ENCODE measurements around the gene TESK1.
A peak's percentile ranks its signal among the peaks of the same experiment; 100 is the strongest.
"Not testable (repeated sequence)": the region's sequence is repeated elsewhere in the genome, so short reads cannot be mapped to it uniquely, and the experiment has no call there.

Gene TESK1

GRCh38 chr9:35604578-35605350 lies at the start of gene TESK1:
Gene TESK1 (plus strand): TSS chr9:35605262. CDS start chr9:35605620, 358 bp downstream.
- DNase-seq, result peak; percentile 42 to 81 (median 56)

- no peak for DNase-seq
Observed at GRCh38 chr9:35555881-35556280, 49.2 kb upstream of the TESK1 start.

GRCh38 chr9:35556776-35557175 lies 48.3 kb upstream of the TESK1 start:
- DNase-seq, result no peak

- no peak for DNase-seq
Observed at GRCh38 chr9:35557320-35557719, 47.7 kb upstream of the TESK1 start.

GRCh38 chr9:35558185-35558584 lies 46.9 kb upstream of the TESK1 start:
- DNase-seq, result no peak

- DNase-seq, result no peak
Observed at GRCh38 chr9:35559792-35560530, 45.1 kb upstream of the TESK1 start.

- no peak for DNase-seq
Observed at GRCh38 chr9:35560625-35561337, 44.3 kb upstream of the TESK1 start.

- no peak for DNase-seq
Observed at GRCh38 chr9:35561468-35562261, 43.4 kb upstream of the TESK1 start.

GRCh38 chr9:35562895-35563780 lies 41.9 kb upstream of the TESK1 start:
- DNase-seq, result no peak

GRCh38 chr9:35563791-35564197 lies 41.3 kb upstream of the TESK1 start:
- DNase-seq, result no peak

GRCh38 chr9:35564658-35565061 lies 40.4 kb upstream of the TESK1 start:
- DNase-seq, result no peak

GRCh38 chr9:35566417-35566816 lies 38.6 kb upstream of the TESK1 start:
- DNase-seq, result no peak

- DNase-seq, result no peak
Observed at GRCh38 chr9:35568196-35568595, 36.9 kb upstream of the TESK1 start.

GRCh38 chr9:35569206-35569605 lies 35.9 kb upstream of the TESK1 start:
- no peak for DNase-seq

- DNase-seq, result no peak
Observed at GRCh38 chr9:35570709-35571504, 34.2 kb upstream of the TESK1 start.

GRCh38 chr9:35574578-35575122 lies 30.4 kb upstream of the TESK1 start:
- DNase-seq, result no peak

- no peak for DNase-seq
Observed at GRCh38 chr9:35575478-35575877, 29.6 kb upstream of the TESK1 start.

- no peak for DNase-seq
Observed at GRCh38 chr9:35577486-35577885, 27.6 kb upstream of the TESK1 start.

GRCh38 chr9:35579130-35579529 lies 25.9 kb upstream of the TESK1 start:
- no peak for DNase-seq

GRCh38 chr9:35579659-35580227 lies 25.3 kb upstream of the TESK1 start:
- DNase-seq, result not testable (repeated sequence)
